H9 (cell line): ENCODE results near the gene RNPS1. TPM values are rescaled to one million over a fixed set of nuclear protein-coding genes. Genes with fewer than 3 reads are reported as not detected.

Experiments
- DNase-seq: peaks from one replicate; pipeline ENCODE4 v3.0.0-alpha.2; 2017
- H2AFZ ChIP-seq: one replicate; pipeline ENCODE4 v1.6.1; 2013; ENCODE audit warnings: mild to moderate bottlenecking, low read length, control low read depth, moderate library complexity
- H2AK5ac ChIP-seq: 2 replicates; pipeline ENCODE4 v1.6.1; 2013; ENCODE audit warnings: low read length, control low read depth, mixed read lengths; ENCODE audit not compliant: insufficient read length
- H2BK120ac ChIP-seq: one replicate; pipeline ENCODE4 v1.6.1; 2013; ENCODE audit warnings: low read depth, mild to moderate bottlenecking, low read length, control low read depth, inconsistent platforms; ENCODE audit not compliant: poor library complexity, severe bottlenecking
- H2BK12ac ChIP-seq: 2 replicates; pipeline ENCODE4 v1.6.1; 2013; ENCODE audit warnings: low read length, control low read depth, mixed read lengths, low read depth; ENCODE audit not compliant: insufficient read length
- H2BK15ac ChIP-seq: 2 replicates; pipeline ENCODE4 v1.6.1; 2013; ENCODE audit warnings: low read depth, low read length, control low read depth
- H2BK20ac ChIP-seq: one replicate; pipeline ENCODE4 v1.6.1; 2013; ENCODE audit warnings: low read depth, mild to moderate bottlenecking, low read length, control low read depth, inconsistent platforms; ENCODE audit not compliant: poor library complexity, severe bottlenecking
- H2BK5ac ChIP-seq: 2 replicates; pipeline ENCODE4 v1.6.1; 2013; ENCODE audit warnings: low read length, control low read depth, mixed read lengths; ENCODE audit not compliant: insufficient read length
- H3K14ac ChIP-seq: 2 replicates; pipeline ENCODE4 v1.6.1; 2013; ENCODE audit warnings: low read length, control low read depth; ENCODE audit not compliant: insufficient read depth
- H3K18ac ChIP-seq: 2 replicates; pipeline ENCODE4 v1.6.1; 2013; ENCODE audit warnings: low read depth, mild to moderate bottlenecking, mixed read lengths, low read length, control low read depth; ENCODE audit not compliant: insufficient read length
- H3K23ac ChIP-seq: 2 replicates; pipeline ENCODE4 v1.6.1; 2013; ENCODE audit warnings: low read length, control low read depth, mixed read lengths, low read depth; ENCODE audit not compliant: insufficient read length
- H3K23me2 ChIP-seq: 2 replicates; pipeline ENCODE4 v1.6.1; 2013; ENCODE audit warnings: low read depth, mild to moderate bottlenecking, mixed read lengths, low read length, control low read depth; ENCODE audit not compliant: insufficient read length, poor library complexity, severe bottlenecking
- H3K27ac ChIP-seq: 2 replicates; pipeline ENCODE4 v1.5.1; 2013; ENCODE audit warnings: low read length, control low read depth, mixed read lengths, low read depth; ENCODE audit not compliant: insufficient read length
- H3K27me3 ChIP-seq: 2 replicates; pipeline ENCODE4 v1.6.1; 2013; ENCODE audit warnings: low read length, control low read depth, inconsistent platforms; ENCODE audit not compliant: insufficient read depth
- H3K4ac ChIP-seq: 2 replicates; pipeline ENCODE4 v1.6.1; 2013; ENCODE audit warnings: low read depth, mild to moderate bottlenecking, control low read depth, inconsistent platforms, low read length, moderate library complexity
- H3K4me1 ChIP-seq: 2 replicates; pipeline ENCODE4 v1.6.1; 2013; ENCODE audit warnings: low read length, control low read depth, inconsistent platforms; ENCODE audit not compliant: insufficient read depth
- H3K4me2 ChIP-seq: 2 replicates; pipeline ENCODE4 v1.6.1; 2013; ENCODE audit warnings: low read length, control low read depth, mixed read lengths; ENCODE audit not compliant: insufficient read length, insufficient read depth
- H3K56ac ChIP-seq: 2 replicates; pipeline ENCODE4 v1.6.1; 2013; ENCODE audit warnings: low read depth, mild to moderate bottlenecking, mixed read lengths, low read length, control low read depth; ENCODE audit not compliant: insufficient read length
- H3K79me1 ChIP-seq: 2 replicates; pipeline ENCODE4 v1.6.1; 2013; ENCODE audit warnings: low read depth, mild to moderate bottlenecking, moderate library complexity, low read length, control low read depth, inconsistent platforms; ENCODE audit not compliant: insufficient read depth, poor library complexity, severe bottlenecking
- H3K79me2 ChIP-seq: 2 replicates; pipeline ENCODE4 v1.6.1; 2013; ENCODE audit warnings: low read length, control low read depth, inconsistent platforms; ENCODE audit not compliant: insufficient read depth
- H3K9ac ChIP-seq: 2 replicates; pipeline ENCODE4 v1.6.1; 2013; ENCODE audit warnings: low read length, control low read depth, mixed read lengths; ENCODE audit not compliant: insufficient read length; ENCODE audit errors: extremely low read depth
- H3K9me3 ChIP-seq: one replicate; pipeline ENCODE4 v1.6.1; 2013; ENCODE audit warnings: low read depth, low read length, inconsistent platforms; ENCODE audit not compliant: control insufficient read depth
- H3T11ph ChIP-seq: one replicate; pipeline ENCODE4 v1.6.1; 2013; ENCODE audit warnings: mild to moderate bottlenecking, low read length, control low read depth, inconsistent platforms
- H4K20me1 ChIP-seq: one replicate; pipeline ENCODE4 v1.6.1; 2013; ENCODE audit not compliant: control insufficient read depth, insufficient read length, insufficient read depth
- H4K5ac ChIP-seq: 2 replicates; pipeline ENCODE4 v1.6.1; 2013; ENCODE audit warnings: low read depth, mild to moderate bottlenecking, mixed read lengths, low read length, control low read depth; ENCODE audit not compliant: insufficient read length
- H4K8ac ChIP-seq: replicated peaks from 2 replicates; pipeline ENCODE4 v1.6.1; 2013; ENCODE audit warnings: low read length, control low read depth, mixed read lengths, low read depth; ENCODE audit not compliant: insufficient read length
- H4K91ac ChIP-seq: 2 replicates; pipeline ENCODE4 v1.6.1; 2013; ENCODE audit warnings: low read depth, mild to moderate bottlenecking, moderate library complexity, mixed read lengths, low read length, control low read depth; ENCODE audit not compliant: insufficient read length
- H3K27ac Mint-ChIP-seq, 3 experiments: 2 replicates in 2 of 3; 3 replicates in 1 of 3; pipeline ENCODE4 v1.8.0; 2020 to 2021; ENCODE audit warnings: mixed read lengths in 3 of 3, mild to moderate bottlenecking in 1 of 3, moderate library complexity in 1 of 3
- H3K27me3 Mint-ChIP-seq: 2 replicates; pipeline ENCODE4 v1.8.0; 2021; ENCODE audit warnings: low read depth, mild to moderate bottlenecking, moderate library complexity, mixed read lengths
- H3K36me3 Mint-ChIP-seq, 3 experiments: 2 replicates in 2 of 3; 3 replicates in 1 of 3; pipeline ENCODE4 v1.8.0; 2020 to 2021; ENCODE audit warnings: low read depth in 3 of 3, mixed read lengths in 3 of 3; ENCODE audit not compliant: insufficient read depth in 1 of 3
- H3K4me1 Mint-ChIP-seq, 2 experiments: 2 replicates each; pipeline ENCODE4 v1.8.0; 2020; ENCODE audit warnings: mixed read lengths in 2 of 2
- H3K4me3 Mint-ChIP-seq, 2 experiments: 2 replicates in 1 of 2; 3 replicates in 1 of 2; pipeline ENCODE4 v1.8.0; 2020 to 2021; ENCODE audit warnings: mild to moderate bottlenecking in 2 of 2, mixed read lengths in 2 of 2, moderate library complexity in 1 of 2
- H3K9me3 Mint-ChIP-seq, 2 experiments: 2 replicates in 1 of 2; 3 replicates in 1 of 2; pipeline ENCODE4 v1.8.0; 2020; ENCODE audit warnings: mild to moderate bottlenecking in 2 of 2, mixed read lengths in 2 of 2, moderate library complexity in 1 of 2
- CTCF ChIP-seq: fragments of 200-600 bp; sonication (generic); conservative IDR thresholded peaks from 3 replicates; pipeline ENCODE4 v1.8.0; 2021; ENCODE audit warnings: antibody characterized with exemption, mild to moderate bottlenecking
- WGBS: extraction: QIAGEN DNeasy Blood & Tissue Kit; methylation state at CpG from one replicate; pipeline ENCODE4 v1.1.7; 2013; ENCODE audit warnings: missing lambda C conversion rate, low lambda C conversion rate, mixed read lengths; ENCODE audit not compliant: insufficient read length; ENCODE audit errors: extremely low coverage; 5-methylcytosine and 5-hydroxymethylcytosine counted together
- total RNA-seq: library from RNA; stranded (reverse); gene quantifications from 2 replicates; pipeline ENCODE4 v1.2.1, GENCODE V29; 2021

Gene RNPS1
- total RNA-seq, 1 experiment from 2014 or later, result 384 TPM

DNA sequence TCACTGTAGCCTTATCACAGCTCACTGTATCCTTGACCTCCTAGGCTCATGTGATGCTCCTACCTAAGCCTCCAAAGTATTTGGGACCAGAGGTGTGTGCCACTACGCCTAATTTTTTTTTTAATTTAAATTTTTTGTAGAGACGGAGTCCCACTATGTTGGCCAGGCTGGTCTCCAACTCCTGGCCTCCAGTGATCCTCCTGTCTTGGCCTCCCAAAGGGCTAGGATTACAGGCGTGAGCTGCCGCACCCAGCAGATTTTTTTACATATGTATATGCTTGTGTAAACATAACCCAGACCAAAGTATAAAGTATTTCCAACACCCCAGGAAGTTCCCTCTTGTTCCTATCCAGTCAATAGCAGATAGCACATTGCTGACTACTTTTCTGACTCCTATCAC is 51.6 kb downstream of the RNPS1 start:
- peak overlapping the region; percentile 78 to 92; a peak in 4 of 5 replicates for H3K4me3 Mint-ChIP-seq
- Histone ChIP-seq H3K27ac (no peak overlapping the region), H3K4me1 (no peaks in the 10 kb centered on the region), H4K91ac (no peak overlapping the region), H3K9ac (peak overlapping the region; percentile 67), H4K20me1 (no peaks in the 10 kb centered on the region), H3K23me2 (peaks cover 8% of the 10 kb centered on the region), H2AFZ (no peak overlapping the region), H3K4me2 (peak overlapping the region; percentile 26), H2BK120ac (no peak overlapping the region), H2BK5ac (no peak overlapping the region), H2BK12ac (no peak overlapping the region), H3K18ac (peak overlapping the region; percentile 60), H3K79me2 (peaks cover 6% of the 10 kb centered on the region; the same call in 1 of the 2 replicates), H3T11ph (no peak overlapping the region), H3K27me3 (no peaks in the 10 kb centered on the region; the same call in 1 of the 2 replicates), H3K79me1 (peaks cover 6% of the 10 kb centered on the region), H2AK5ac (no peak overlapping the region), H3K9me3 (no peaks in the 10 kb centered on the region), H3K4ac (no peak overlapping the region), H3K14ac (no peak overlapping the region), H2BK20ac (no peak overlapping the region), H4K5ac (no peak overlapping the region), H3K56ac (no peak overlapping the region), H4K8ac (no peak overlapping the region), H3K23ac (no peak overlapping the region), H2BK15ac (no peak overlapping the region)
- H3K36me3 Mint-ChIP-seq, result peaks cover 9 to 19% (median 17%) of the 10 kb centered on the region in 3 experiments; a peak in 6 of 7 replicates
- H3K27me3 Mint-ChIP-seq, result no peaks in the 10 kb centered on the region
- WGBS, result no CpG with 5 or more reads among the region's 4 CpGs
- no peaks in the 10 kb centered on the region for H3K9me3 Mint-ChIP-seq
- H3K27ac Mint-ChIP-seq, result peak overlapping the region in 2 of 3 experiments; percentile 72 to 82; a peak in 1 of 7 replicates
- no peak for DNase-seq
- TF ChIP-seq CTCF, result no peak
- H3K4me1 Mint-ChIP-seq, result peaks cover 13 to 18% of the 10 kb centered on the region in 2 experiments
